ENCODE measurements around the gene BRAT1.

The BRAT1 gene

GRCh38 chr7:2559283-2559950 lies 4.1 kb upstream of the BRAT1 start:
- no peak for DNase-seq

- peak; percentile 82 for DNase-seq
Observed at GRCh38 chr7:2558629-2559282, 3.4 kb upstream of the BRAT1 start, which contains the start of gene IQCE. TSS of gene IQCE (plus strand) at chr7:2558979. CDS start at chr7:2559182, 203 bp downstream.

- DNase-seq: no peak
Observed at GRCh38 chr7:2554661-2555111, 638 bp downstream of the BRAT1 start.

- DNase-seq: no peak
Observed at GRCh38 chr7:2553831-2554581, 1.3 kb downstream of the BRAT1 start.

GRCh38 chr7:2553108-2553507 lies 2.2 kb downstream of the BRAT1 start:
- no peak for DNase-seq

- no peak for DNase-seq
Observed at GRCh38 chr7:2551418-2551817, 3.9 kb downstream of the BRAT1 start.

- DNase-seq: no peak
Observed at GRCh38 chr7:2546776-2547586, 8.3 kb downstream of the BRAT1 start.

GRCh38 chr7:2545746-2546425 lies 9.4 kb downstream of the BRAT1 start:
- no peak for DNase-seq

GRCh38 chr7:2544541-2545188 lies 10.7 kb downstream of the BRAT1 start:
- no peak for DNase-seq

- DNase-seq: no peak
Observed at GRCh38 chr7:2542916-2543871, 12.1 kb downstream of the BRAT1 start.

- no peak for DNase-seq
Observed at GRCh38 chr7:2542011-2542915, 13.1 kb downstream of the BRAT1 start.

- no peak for DNase-seq
Observed at GRCh38 chr7:2541291-2542010, 13.9 kb downstream of the BRAT1 start.

GRCh38 chr7:2540641-2541051 lies 14.7 kb downstream of the BRAT1 start:
- DNase-seq: no peak

GRCh38 chr7:2540133-2540532 lies 15.2 kb downstream of the BRAT1 start:
- no peak for DNase-seq

- no peak for DNase-seq
Observed at GRCh38 chr7:2539031-2539911, 16.1 kb downstream of the BRAT1 start.

GRCh38 chr7:2537981-2538851 lies 17.1 kb downstream of the BRAT1 start:
- DNase-seq: no peak
